ENCODE results near the gene HOXA13. TPM values are rescaled to one million over a fixed set of nuclear protein-coding genes. Genes with fewer than 3 reads are reported as not detected.

Gene HOXA13
- total RNA-seq, 2 donors from 2014 or later: 0.14 TPM; not detected in 1

- DNase-seq (ENCODE audit: low spot score): no peak
- intact Hi-C loops (cut with DNase I): no loop called here
These were observed 13.0 kb downstream of the HOXA13 start for GRCh38 chr7:27186668-27187474.

DNA sequence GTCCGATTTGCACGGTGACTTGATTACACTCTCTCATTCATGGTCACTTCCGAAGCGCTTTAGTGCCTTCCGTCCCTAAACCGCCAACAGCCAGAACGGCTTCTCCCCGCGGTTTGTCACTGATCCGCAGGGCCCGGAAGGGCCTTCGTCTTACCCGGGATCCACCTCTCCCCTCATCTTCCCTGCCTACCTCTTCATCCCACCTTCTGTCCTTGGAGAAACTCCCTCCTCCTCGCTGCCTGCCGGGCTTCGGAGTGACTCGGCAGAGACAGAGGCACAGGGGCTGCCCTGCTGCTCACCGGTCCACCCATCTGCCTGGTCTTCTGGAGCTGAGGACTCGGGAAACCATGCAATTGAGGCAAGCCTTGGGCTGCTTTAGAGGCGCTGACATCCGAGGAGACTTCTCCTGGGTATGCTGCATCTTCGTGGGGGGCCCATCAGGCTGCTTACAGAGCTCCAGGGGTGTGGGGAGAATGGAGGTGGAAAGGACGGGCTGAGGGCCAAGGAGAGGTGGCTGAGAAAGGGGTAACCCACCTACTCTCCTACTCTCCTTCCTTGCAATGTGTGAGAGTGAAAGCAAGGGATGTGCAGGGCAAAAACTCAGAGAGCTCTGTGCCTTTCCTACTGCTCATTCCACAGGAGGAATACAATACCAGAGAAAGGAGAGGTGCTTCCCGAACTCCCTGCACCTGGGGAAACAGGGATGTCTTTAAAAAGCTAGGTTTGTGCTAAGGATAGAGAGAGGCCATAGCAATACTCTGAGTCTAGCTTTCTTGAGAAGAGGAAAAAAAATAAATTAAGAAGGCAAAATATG is 13.8 kb downstream of the HOXA13 start:
- intact Hi-C loops (cut with DNase I): no loop called here
- peak; percentile 47 for DNase-seq (ENCODE audit: low spot score)

DNA sequence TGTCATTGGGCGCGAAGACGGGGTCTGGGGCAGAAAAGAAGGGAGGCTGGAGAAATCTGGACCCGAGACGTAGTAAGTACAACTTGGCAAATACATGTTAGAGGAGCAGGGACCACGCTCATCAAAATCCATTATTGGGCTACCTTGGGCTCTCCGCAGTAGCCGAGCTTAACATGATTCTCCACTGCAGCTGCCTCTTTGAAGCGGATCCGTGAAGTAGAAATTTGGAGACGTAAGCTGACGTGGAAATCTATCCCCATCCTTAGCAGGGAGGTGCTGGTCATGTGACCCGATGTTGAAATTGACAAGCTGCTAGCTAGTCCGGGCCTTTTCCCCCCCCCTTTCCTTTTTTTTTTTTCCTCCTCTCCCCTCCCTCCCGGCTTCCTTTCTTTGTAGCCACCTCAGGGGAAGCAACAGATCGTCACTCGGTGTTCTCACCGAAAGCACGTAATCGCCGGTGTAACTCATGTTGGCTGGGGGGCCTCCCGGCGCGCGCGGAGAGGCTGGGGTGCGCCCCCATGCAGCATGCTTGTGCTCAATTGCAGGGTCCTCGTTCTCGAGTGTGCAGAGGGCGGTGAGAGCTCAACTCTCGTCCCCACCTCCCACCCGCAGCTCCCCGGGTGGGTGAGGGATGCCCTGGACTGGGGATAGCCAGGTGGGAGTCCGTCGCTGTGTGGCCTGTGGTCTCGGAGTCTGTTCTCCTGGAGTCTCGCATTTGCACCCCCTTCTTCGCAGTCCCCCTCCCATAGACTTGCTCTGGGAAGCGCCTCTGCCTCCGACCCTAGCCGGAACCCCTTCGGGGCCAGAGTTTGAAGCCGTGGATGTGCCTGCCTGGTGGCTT is 14.7 kb downstream of the HOXA13 start, which contains the start of gene HOXA11:
TSS of gene HOXA11 (minus strand) at position 220 of the 841 bp plus-strand sequence. CDS start at position 132, 88 bp downstream.
- peak; percentile 76 for DNase-seq (ENCODE audit: low spot score)
- intact Hi-C loops (cut with DNase I): no loop called here

- intact Hi-C loops (cut with DNase I): no loop called here
- DNase-seq (ENCODE audit: low spot score): peak; percentile 83
These were observed 15.4 kb downstream of the HOXA13 start for GRCh38 chr7:27184337-27185012.

DNA sequence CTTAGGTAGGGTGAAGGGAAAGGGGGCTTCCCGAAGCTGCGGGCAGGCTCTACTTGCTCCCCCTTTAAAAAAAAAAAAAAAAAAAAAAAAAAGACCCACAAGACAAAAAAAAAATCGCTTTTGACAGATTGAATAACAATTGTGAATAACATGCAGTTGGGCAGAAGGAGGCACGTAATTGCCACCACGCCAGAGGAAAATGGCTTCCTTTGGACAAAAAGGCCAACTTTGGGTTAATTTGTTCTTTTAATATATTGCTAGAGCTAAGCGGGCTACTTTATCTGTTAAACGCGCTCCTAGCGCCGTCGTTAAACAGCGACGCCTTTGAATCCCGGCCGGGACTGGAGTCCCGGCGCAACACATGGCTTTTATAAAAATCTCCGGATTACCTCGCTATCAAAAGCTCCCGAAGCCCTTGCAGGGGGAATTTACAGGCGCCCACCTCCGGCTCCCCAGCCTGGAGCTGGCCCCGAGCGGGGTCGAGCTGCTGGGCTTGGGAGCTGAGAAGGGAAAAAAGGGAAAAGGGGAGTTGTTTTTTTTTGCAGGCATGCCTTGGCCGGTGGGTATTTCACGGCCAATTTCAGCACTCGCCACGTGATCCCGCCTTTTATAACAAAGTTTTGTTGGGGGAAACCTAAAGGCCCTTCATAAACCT is 16.1 kb downstream of the HOXA13 start:
- no peak for DNase-seq (ENCODE audit: low spot score)
- intact Hi-C loops (cut with DNase I): no loop called here

GRCh38 chr7:27182861-27183681 is 16.8 kb downstream of the HOXA13 start:
- DNase-seq (ENCODE audit: low spot score): peak; percentile 65
- intact Hi-C loops (cut with DNase I): no loop called here

GRCh38 chr7:27182285-27182841 is 17.5 kb downstream of the HOXA13 start:
- DNase-seq (ENCODE audit: low spot score): peak; percentile 52
- intact Hi-C loops (cut with DNase I): no loop called here

GRCh38 chr7:27181795-27182275 is 18.1 kb downstream of the HOXA13 start:
- intact Hi-C loops (cut with DNase I): no loop called here
- DNase-seq (ENCODE audit: low spot score): peak; percentile 42

GRCh38 chr7:27180431-27181420 is 19.2 kb downstream of the HOXA13 start:
- peak; percentile 76 for DNase-seq (ENCODE audit: low spot score)

DNA sequence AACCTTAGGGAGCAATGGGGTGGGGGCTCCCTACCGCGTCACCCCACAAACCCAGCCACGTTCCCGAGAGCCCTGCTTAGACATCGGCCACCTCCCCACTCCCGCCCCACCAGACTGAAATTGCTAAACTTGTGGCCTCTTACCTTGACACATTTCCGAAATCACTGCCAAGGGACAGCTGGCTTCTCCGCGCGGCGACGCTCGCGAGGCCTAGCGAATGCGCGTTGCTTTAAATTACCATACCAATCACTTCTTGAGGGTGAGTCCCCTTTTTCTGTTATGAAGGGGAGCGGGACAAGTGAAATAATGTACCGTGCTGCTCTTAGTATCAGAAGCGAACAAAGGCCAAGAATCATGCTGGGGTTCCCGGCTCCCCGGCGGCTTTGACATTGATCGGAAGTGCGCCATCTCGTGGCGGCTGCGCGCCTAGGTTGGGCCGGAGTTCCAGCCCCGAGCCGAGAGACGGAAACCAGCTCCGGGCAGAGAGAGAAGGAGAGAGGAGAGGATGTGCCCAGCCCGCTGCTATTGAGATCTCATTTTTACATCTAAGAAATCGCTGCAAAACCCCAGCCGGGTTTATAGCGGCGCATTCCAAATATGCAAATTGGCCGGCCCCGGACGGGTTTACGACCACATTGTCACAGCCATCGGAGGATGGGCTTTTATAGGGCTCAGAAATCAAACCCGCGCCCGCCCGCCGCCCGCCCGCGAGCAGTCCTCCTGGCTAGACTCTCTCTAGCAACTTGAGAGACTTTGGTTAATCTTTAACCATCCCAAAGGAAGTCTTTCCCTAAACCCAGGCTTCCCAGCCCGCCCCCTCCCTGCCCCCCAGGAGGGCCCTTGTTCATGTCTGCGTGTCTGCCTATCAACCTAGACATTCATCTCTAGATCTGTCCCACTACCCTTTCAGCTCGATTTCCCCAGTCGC is 20.1 kb downstream of the HOXA13 start:
- DNase-seq (ENCODE audit: low spot score): peak; percentile 91
- intact Hi-C loops (cut with DNase I): no loop called here

More at GRCh38 chr7:27180431-27181420, 19.2 kb downstream of the HOXA13 start:
- intact Hi-C loops (cut with DNase I): no loop called here

DNA sequence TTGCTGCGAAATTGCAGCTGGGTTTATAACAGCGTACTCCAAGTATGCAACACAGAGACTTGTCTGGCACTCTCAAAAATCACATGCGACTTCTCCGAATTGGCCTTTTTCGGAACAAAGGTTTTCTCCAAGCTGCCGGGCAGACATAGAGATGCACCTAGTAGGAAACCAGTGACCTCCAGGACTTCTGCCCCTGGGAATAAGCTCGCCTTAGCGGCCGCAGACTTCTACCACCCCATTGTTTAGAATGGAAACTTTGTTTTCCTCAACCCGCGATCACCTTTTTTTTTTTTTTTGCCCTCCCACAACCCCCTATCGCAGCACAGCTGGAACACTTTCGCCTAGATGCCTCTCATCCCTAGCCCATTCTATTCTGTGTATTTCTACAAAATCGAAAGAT is 20.9 kb downstream of the HOXA13 start:
- DNase-seq (ENCODE audit: low spot score): no peak
- intact Hi-C loops (cut with DNase I): no loop called here

GRCh38 chr7:27178366-27178765 is 21.5 kb downstream of the HOXA13 start:
- intact Hi-C loops (cut with DNase I): no loop called here
- DNase-seq (ENCODE audit: low spot score): no peak

GRCh38 chr7:27177795-27178320 is 22.0 kb downstream of the HOXA13 start:
- intact Hi-C loops (cut with DNase I): no loop called here
- DNase-seq (ENCODE audit: low spot score): no peak

DNA sequence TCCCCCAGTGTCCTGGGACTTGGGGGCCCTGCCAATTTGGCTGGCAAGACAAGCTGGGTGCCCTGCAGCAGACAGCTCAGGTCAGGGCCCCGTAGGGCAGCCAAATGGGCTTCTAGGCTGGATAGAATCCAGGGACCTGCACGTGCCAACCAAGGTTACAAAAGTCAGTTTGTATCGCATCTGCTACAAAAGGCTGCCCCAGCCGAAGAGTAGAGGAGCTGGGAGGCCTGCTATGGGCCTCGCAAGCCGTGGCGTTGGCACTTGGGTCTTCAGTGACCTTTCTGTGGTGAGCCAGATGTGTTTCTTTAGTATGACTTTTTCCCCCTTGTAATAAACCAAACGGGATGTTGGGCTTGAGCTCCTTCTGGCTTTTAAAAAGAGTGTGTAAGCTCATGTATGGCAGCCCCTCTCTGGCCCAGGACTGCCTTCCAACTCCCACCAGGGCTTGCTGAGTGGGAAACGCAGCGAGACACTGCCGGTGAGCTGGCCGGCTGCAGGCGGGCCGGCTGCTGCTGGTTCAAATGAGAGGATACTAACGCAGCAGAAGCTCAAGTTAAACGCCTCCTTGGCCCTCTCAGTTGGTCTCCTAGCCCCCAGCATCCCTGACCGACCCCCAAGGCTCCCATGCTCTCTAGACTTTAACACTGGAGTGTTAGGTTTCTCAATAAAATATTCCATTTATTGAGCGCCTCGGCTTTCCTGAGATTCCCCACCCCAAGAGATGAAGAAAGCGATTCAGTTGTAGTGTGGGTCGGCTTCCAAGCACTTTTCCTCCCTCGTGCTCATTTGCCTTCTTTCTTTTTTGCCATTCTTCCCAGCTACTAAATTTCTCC is 22.7 kb downstream of the HOXA13 start:
- intact Hi-C loops (cut with DNase I): no loop called here
- peak; percentile 58 for DNase-seq (ENCODE audit: low spot score)

All from posterior vena cava (tissue), 2 donors.